IMR-90 (cell line): ENCODE data around the gene LHFPL3. TPM values are rescaled to one million over a fixed set of nuclear protein-coding genes. Genes with fewer than 3 reads are reported as not detected.
A peak's percentile ranks its signal among the peaks of the same experiment; 100 is the strongest.

Experiments
- ATAC-seq: fragments of 200-7000 bp; cut with Tn5 transposase; 2 replicates; pipeline ENCODE4 v1.9.1; 2020; ENCODE audit warnings: low read depth, mild to moderate bottlenecking, moderate library complexity
- BruUV-seq: library from RNA; stranded (reverse); fragments of 400-500 nt; replicated peaks from 2 replicates; lab custom pipeline; 2021; lab: Mats Ljungman, UMichigan
- CTCF ChIA-PET: fragments of 300-600 bp; formaldehyde crosslinking; extraction: SDS; loops from one replicate; lab custom pipeline; 2021; ENCODE audit warnings: antibody characterized with exemption; lab: Yijun Ruan, JAX
- POLR2A ChIA-PET: fragments of 300-600 bp; sonication (Branson Sonifier 250); formaldehyde crosslinking; loops from one replicate; lab custom pipeline; 2022; ENCODE audit warnings: antibody characterized with exemption; ENCODE audit not compliant: unreplicated experiment; lab: Charles Lee
- DNase-seq: peaks from one replicate; pipeline ENCODE4 v3.0.0; 2013
- H2AFZ ChIP-seq: replicated peaks from 2 replicates; pipeline ENCODE3; 2013; ENCODE audit warnings: low read length, mild to moderate bottlenecking; ENCODE audit not compliant: poor library complexity
- H2AK5ac ChIP-seq: 2 replicates; pipeline ENCODE4 v1.6.1; 2013; ENCODE audit warnings: low read depth, low read length, inconsistent platforms
- H2AK9ac ChIP-seq: replicated peaks from 2 replicates; pipeline ENCODE3; 2013; ENCODE audit warnings: mild to moderate bottlenecking, low read depth, low read length, moderate library complexity; ENCODE audit not compliant: poor library complexity
- H2BK120ac ChIP-seq: 2 replicates; pipeline ENCODE4 v1.6.1; 2013; ENCODE audit warnings: low read depth, low read length, inconsistent platforms
- H2BK15ac ChIP-seq: 3 replicates; pipeline ENCODE4 v1.6.1; 2013; ENCODE audit warnings: low read depth, low read length, inconsistent platforms
- H2BK20ac ChIP-seq: 2 replicates; pipeline ENCODE4 v1.6.1; 2013; ENCODE audit warnings: low read depth, mild to moderate bottlenecking, inconsistent platforms, low read length, moderate library complexity
- H2BK5ac ChIP-seq: 2 replicates; pipeline ENCODE4 v1.6.1; 2013; ENCODE audit warnings: mild to moderate bottlenecking, low read depth, low read length, inconsistent platforms; ENCODE audit not compliant: poor library complexity, severe bottlenecking
- H3K14ac ChIP-seq: replicated peaks from 2 replicates; pipeline ENCODE4 v1.6.1; 2013; ENCODE audit warnings: low read depth, low read length, inconsistent platforms
- H3K18ac ChIP-seq: 2 replicates; pipeline ENCODE4 v1.6.1; 2013; ENCODE audit warnings: low read depth, low read length, control low read depth
- H3K23ac ChIP-seq: 2 replicates; pipeline ENCODE4 v1.6.1; 2013; ENCODE audit warnings: low read depth, low read length, inconsistent platforms
- H3K27ac ChIP-seq: 2 replicates; pipeline ENCODE4 v1.5.1; 2013; ENCODE audit warnings: mild to moderate bottlenecking, control low read depth, low read length; ENCODE audit not compliant: insufficient read depth
- H3K27me3 ChIP-seq: 2 replicates; pipeline ENCODE4 v1.6.1; 2013; ENCODE audit warnings: low read length; ENCODE audit not compliant: control insufficient read depth, insufficient read depth
- H3K36me3 ChIP-seq: 2 replicates; pipeline ENCODE4 v1.6.1; 2013; ENCODE audit warnings: low read length, mixed read lengths; ENCODE audit not compliant: control insufficient read depth, insufficient read depth
- H3K4ac ChIP-seq: 2 replicates; pipeline ENCODE4 v1.6.1; 2013; ENCODE audit warnings: low read depth, low read length, inconsistent platforms
- H3K4me1 ChIP-seq: 2 replicates; pipeline ENCODE4 v1.6.1; 2013; ENCODE audit warnings: low read length, mixed read lengths; ENCODE audit not compliant: control insufficient read depth, insufficient read depth
- H3K4me2 ChIP-seq: 2 replicates; pipeline ENCODE4 v1.6.1; 2013; ENCODE audit warnings: low read depth, mild to moderate bottlenecking, control low read depth, low read length, moderate library complexity
- H3K4me3 ChIP-seq: 2 replicates; pipeline ENCODE4 v1.5.1; 2013; ENCODE audit warnings: low read depth, mild to moderate bottlenecking, control low read depth, low read length, moderate library complexity; ENCODE audit not compliant: insufficient read depth
- H3K56ac ChIP-seq: 2 replicates; pipeline ENCODE4 v1.6.1; 2013; ENCODE audit warnings: low read length, inconsistent platforms; ENCODE audit not compliant: insufficient read depth; ENCODE audit errors: extremely low read depth
- H3K79me1 ChIP-seq, 2 experiments: 2 replicates each; pipeline ENCODE4 v1.6.1; 2013; ENCODE audit warnings: low read length in 2 of 2, inconsistent platforms in 1 of 2, low read depth in 1 of 2
- H3K9ac ChIP-seq: 2 replicates; pipeline ENCODE4 v1.6.1; 2013; ENCODE audit warnings: low read depth, low read length, control low read depth
- H3K9me1 ChIP-seq: 2 replicates; pipeline ENCODE4 v1.6.1; 2013; ENCODE audit warnings: low read length, inconsistent platforms; ENCODE audit not compliant: insufficient read depth
- H3K9me3 ChIP-seq: 2 replicates; pipeline ENCODE4 v1.6.1; 2013; ENCODE audit warnings: low read length; ENCODE audit not compliant: control insufficient read depth, insufficient read depth
- H4K20me1 ChIP-seq: 2 replicates; pipeline ENCODE4 v1.6.1; 2013; ENCODE audit warnings: low read length, inconsistent platforms; ENCODE audit not compliant: insufficient read depth
- H4K5ac ChIP-seq: 2 replicates; pipeline ENCODE4 v1.6.1; 2013; ENCODE audit warnings: mild to moderate bottlenecking, low read depth, low read length, control low read depth
- H4K8ac ChIP-seq, 2 experiments: 2 replicates each; pipeline ENCODE4 v1.6.1; 2013; ENCODE audit warnings: low read depth in 2 of 2, low read length in 2 of 2, control low read depth in 1 of 2, inconsistent platforms in 1 of 2
- H4K91ac ChIP-seq: 2 replicates; pipeline ENCODE4 v1.6.1; 2013; ENCODE audit warnings: low read depth, low read length, inconsistent platforms; ENCODE audit not compliant: insufficient read depth
- CTCF ChIP-seq: conservative IDR thresholded peaks from 2 replicates; pipeline ENCODE4 v1.5.1; 2012; ENCODE audit warnings: mild to moderate bottlenecking, low read depth, low read length, improper control_type of control experiment
- RAD21 ChIP-seq: IDR thresholded peaks from 2 replicates; pipeline ENCODE4 v1.6.1; 2012; ENCODE audit warnings: low read length, improper control_type of control experiment
- RFX5 ChIP-seq: IDR thresholded peaks from 2 replicates; pipeline ENCODE4 v1.8.0; 2012; ENCODE audit warnings: low read depth, mild to moderate bottlenecking, low read length, moderate library complexity
- SMC3 ChIP-seq: fragments of 150-350 bp; IDR thresholded peaks from 2 replicates; pipeline ENCODE4 v1.6.1; 2016; ENCODE audit warnings: low read depth, mild to moderate bottlenecking, antibody characterized with exemption, low read length, moderate library complexity
- WGBS, 2 experiments: methylation state at CpG; one replicate each; pipeline versions ENCODE4 v1.1.5 to v1.1.7; 2013; ENCODE audit warnings: missing lambda C conversion rate in 2 of 2; ENCODE audit not compliant: insufficient read length in 1 of 2; ENCODE audit errors: extremely low coverage in 2 of 2; 5-methylcytosine and 5-hydroxymethylcytosine counted together
- dilution Hi-C: fragments of 300-500 bp; cut with HindIII; formaldehyde crosslinking; loops from one replicate; pipeline ENCODE4 v1.14.3; 2018; ENCODE audit warnings: low sequenced_read_pairs; ENCODE audit not compliant: unreplicated experiment
- in situ Hi-C: fragments of 300-500 bp; cut with MboI; formaldehyde crosslinking; loops from 3 replicates; pipeline ENCODE4 v1.14.3; 2019; ENCODE audit warnings: low sequenced_read_pairs, inconsistent platforms, mixed read lengths
- intact Hi-C: fragments of 100-400 bp; cut with micrococcal nuclease; formaldehyde crosslinking; loops from 2 replicates; pipeline ENCODE4 v1.10.0; 2022
- polyA plus RNA-seq, 3 experiments: library from polyadenylated mRNA; depleted of rRNA; stranded (reverse); fragments of >200 nt; gene quantifications; 2 replicates each; pipeline ENCODE4 v1.2.3, GENCODE V29; 2012; ENCODE audit warnings: low replicate concordance in 1 of 3
- total RNA-seq: library from RNA; depleted of rRNA; stranded (reverse); fragments of >200 nt; gene quantifications from 2 replicates; pipeline ENCODE4 v1.2.3, GENCODE V29; 2012

Gene LHFPL3
- total and polyA plus RNA-seq, 2 of the 4 experiments (the other 2 are of a cell fraction), result not detected

GRCh38 chr7:104848138-104848990, 520.0 kb downstream of the LHFPL3 start:
- H4K20me1 ChIP-seq, result no peaks in the 10 kb centered on the region
- H2AK9ac ChIP-seq, result no peak overlapping the region
- in situ Hi-C loops (loop anchor here (10.0 kb wide), 1 partner anchor 614 kb away; no protein-coding TSS in a partner anchor), intact Hi-C loops (loop anchor here (1.0 to 10.0 kb wide), 4 partner anchors 206 to 1324 kb away; no protein-coding TSS in a partner anchor), dilution Hi-C loops (no loop called here)
- no peaks in the 10 kb centered on the region for H3K9me3 ChIP-seq
- no peak for TF ChIP-seq RFX5
- TF ChIP-seq SMC3, result peak; percentile 31; the same call in 1 of the 2 replicates
- peak; percentile 60 for TF ChIP-seq RAD21
- TF ChIP-seq CTCF, result peak; percentile 68
- no peak overlapping the region for H4K8ac ChIP-seq
- no peaks in the 10 kb centered on the region; the same call in 1 of the 2 replicates for H3K9me1 ChIP-seq
- H3K18ac ChIP-seq, result no peak overlapping the region
- DNase-seq (peak; percentile 34), ATAC-seq (peak; percentile 95)
- no peak overlapping the region for H3K4me3 ChIP-seq
- H3K4ac ChIP-seq, result no peak overlapping the region
- ChIA-PET CTCF (interaction anchor here (0.6 to 2.5 kb wide), 7 partner anchors 9 to 617 kb away, joined by 3 to 13 read pairs (median 5); no protein-coding TSS in a partner anchor), POLR2A (no interaction called here)
- no peak overlapping the region for H3K27ac ChIP-seq
- H3K36me3 ChIP-seq, result no peaks in the 10 kb centered on the region
- no CpG with 5 or more reads among the region's 7 CpGs for WGBS, 2 experiments
- no peak overlapping the region for H2BK15ac ChIP-seq
- no peak overlapping the region for H3K23ac ChIP-seq
- H2AFZ ChIP-seq, result no peak overlapping the region
- H4K5ac ChIP-seq, result no peak overlapping the region
- no peaks in the 10 kb centered on the region for H3K79me1 ChIP-seq
- no TSS peak for BruUV-seq
- no peaks in the 10 kb centered on the region for H3K4me1 ChIP-seq
- no peak overlapping the region for H4K91ac ChIP-seq
- H3K14ac ChIP-seq, result no peak overlapping the region
- H3K4me2 ChIP-seq, result no peak overlapping the region
- H3K56ac ChIP-seq, result no peak overlapping the region
- H2BK5ac ChIP-seq, result no peak overlapping the region
- H2AK5ac ChIP-seq, result no peak overlapping the region
- H2BK120ac ChIP-seq, result no peak overlapping the region
- H3K27me3 ChIP-seq, result peaks cover 32% of the 10 kb centered on the region
- no peak overlapping the region for H3K9ac ChIP-seq
- no peak overlapping the region for H2BK20ac ChIP-seq
